Inferior parietal cortex (tissue), 1 donor: ENCODE results near the gene TAP1.
"Not testable (repeated sequence)": the region's sequence is repeated elsewhere in the genome, so short reads cannot be mapped to it uniquely, and the experiment has no call there.

Experiments
- DNase-seq: peaks from one replicate; pipeline ENCODE4 v3.0.0-alpha.2; 2016; ENCODE audit errors: extremely low spot score

TAP1 gene, protein sequence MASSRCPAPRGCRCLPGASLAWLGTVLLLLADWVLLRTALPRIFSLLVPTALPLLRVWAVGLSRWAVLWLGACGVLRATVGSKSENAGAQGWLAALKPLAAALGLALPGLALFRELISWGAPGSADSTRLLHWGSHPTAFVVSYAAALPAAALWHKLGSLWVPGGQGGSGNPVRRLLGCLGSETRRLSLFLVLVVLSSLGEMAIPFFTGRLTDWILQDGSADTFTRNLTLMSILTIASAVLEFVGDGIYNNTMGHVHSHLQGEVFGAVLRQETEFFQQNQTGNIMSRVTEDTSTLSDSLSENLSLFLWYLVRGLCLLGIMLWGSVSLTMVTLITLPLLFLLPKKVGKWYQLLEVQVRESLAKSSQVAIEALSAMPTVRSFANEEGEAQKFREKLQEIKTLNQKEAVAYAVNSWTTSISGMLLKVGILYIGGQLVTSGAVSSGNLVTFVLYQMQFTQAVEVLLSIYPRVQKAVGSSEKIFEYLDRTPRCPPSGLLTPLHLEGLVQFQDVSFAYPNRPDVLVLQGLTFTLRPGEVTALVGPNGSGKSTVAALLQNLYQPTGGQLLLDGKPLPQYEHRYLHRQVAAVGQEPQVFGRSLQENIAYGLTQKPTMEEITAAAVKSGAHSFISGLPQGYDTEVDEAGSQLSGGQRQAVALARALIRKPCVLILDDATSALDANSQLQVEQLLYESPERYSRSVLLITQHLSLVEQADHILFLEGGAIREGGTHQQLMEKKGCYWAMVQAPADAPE

GRCh38 chr6:32853541-32854375 is at the start of gene TAP1, which contains the start of gene PSMB9:
TSS of gene TAP1 (minus strand) at chr6:32853704. CDS start at chr6:32853636, 68 bp downstream.
TSS of gene PSMB9 (plus strand) at chr6:32854192. CDS start at chr6:32854230, 38 bp downstream.
- peak; percentile 93 for DNase-seq

DNA sequence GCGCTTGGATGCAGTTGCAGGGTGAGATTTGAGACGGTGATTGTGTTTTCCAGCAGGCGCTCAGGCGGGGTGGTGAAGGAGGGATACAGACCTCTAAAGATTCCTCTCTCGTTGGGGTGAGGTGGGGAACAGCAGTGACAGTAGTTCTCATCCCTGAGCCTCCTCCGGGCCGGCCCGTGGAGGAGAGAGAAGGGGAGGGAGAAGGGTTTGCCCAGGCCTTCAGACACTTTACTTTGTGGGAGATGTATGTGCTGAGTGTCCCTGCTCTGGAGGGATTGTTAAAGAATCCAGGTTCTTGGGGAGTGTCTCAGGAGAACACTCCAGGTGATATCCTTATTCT is 41.5 kb upstream of the TAP1 start:
- no peak for DNase-seq

GRCh38 chr6:32894085-32895005 is 40.8 kb upstream of the TAP1 start:
- DNase-seq = peak; percentile 93

GRCh38 chr6:32890831-32891230 is 37.3 kb upstream of the TAP1 start:
- DNase-seq = no peak

GRCh38 chr6:32889533-32889932 is 36.0 kb upstream of the TAP1 start:
- no peak for DNase-seq

DNA sequence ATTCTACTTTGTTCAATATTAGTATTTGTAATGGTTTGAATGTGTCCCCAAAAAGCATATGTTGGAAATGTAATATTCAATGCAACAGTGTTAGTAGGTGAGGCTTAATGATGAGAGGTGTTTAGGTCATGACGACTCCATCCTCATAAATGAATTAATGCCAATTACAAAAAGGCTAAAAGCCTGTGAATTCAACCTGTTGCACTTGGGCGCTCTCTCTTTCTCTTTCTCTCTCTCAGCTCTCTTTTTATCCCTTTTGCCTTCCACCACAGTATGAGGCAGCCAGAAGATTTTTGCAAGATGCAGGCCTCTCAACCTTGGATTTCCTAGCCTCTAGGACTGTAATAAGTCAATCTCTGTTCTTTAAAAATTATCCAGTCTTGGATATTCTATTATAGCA is 35.1 kb upstream of the TAP1 start:
- DNase-seq = no peak

GRCh38 chr6:32887616-32888015 is 34.1 kb upstream of the TAP1 start:
- no peak for DNase-seq

DNA sequence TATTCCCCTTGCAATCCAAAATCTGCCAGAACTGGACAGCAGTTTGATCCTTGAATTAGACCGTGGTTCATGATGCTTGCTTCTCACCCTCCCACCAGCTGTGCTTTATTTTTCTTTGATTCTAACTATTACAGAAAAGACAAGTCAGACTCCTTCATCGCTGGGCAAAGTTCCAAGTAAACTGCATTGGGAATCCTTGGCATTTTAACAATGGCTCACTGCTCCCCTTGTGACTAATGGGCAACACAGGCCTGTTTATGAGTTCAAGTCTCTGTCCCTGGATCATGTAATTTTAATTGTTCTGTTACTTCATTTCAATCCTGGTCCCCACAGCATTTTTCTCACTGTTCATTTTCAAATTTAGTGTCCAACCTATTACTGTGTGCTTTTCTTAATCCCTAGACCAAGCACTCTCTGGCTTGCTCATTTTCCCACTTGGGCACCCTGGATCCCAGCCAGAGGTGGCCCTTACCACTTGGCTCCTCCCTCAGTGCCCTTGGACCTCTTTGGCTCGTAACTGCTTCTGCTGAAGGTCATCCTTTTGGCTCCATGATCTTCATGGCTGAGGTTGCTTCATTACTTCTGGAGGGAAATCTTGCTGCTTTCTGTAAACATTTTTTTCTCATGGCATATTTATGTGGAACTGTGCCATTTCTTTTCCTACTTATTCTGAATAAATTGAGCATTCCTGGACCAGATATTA is 33.3 kb upstream of the TAP1 start:
- DNase-seq = no peak

DNA sequence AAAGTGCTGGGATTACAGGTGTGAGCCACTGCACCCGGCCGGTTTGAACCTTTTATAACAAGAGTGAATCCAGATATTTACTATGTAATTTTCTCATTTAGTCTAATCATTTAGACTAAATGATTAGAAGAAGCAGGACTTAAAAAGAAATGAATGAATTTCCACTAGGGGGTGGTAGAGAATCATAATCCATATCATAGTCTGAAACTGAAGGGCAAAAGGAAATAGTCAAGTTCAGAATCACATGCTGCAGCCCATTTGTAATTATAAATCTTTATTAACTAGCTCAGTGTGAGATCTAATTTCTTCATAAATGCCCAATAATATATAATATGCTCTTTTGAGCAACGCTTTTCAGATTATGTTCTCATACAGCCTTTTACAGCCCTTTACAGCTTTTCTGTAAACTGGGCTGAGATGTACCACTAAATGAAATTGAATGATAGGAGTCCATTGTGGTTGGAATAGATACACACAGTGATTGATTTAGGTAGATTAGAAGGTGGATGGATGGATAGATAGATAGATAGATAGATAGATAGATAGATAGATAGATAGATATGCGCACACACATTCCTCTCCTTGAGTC is 32.3 kb upstream of the TAP1 start:
- peak; percentile 93 for DNase-seq

DNA sequence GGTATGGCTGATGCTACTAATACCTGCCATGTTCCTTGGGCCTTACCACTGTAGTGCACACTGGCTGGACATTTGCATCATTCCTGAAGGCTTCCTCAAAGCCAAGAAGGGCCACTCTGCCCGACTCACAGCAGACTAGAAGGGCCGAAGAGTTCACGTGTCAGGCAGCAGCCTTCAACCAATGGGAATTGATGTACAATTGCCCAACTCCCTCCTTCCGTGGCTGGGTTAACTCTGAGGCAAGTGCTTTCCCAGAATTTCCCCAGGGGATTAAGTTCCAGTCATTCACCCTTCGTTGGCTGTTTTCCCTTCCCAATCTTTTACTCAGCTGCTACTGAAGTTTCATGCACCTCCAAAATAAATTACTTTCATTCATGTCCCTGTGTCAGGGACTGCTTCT is 30.3 kb upstream of the TAP1 start:
- DNase-seq = no peak

- DNase-seq = no peak
Observed at GRCh38 chr6:32882879-32883250, 29.4 kb upstream of the TAP1 start.

DNA sequence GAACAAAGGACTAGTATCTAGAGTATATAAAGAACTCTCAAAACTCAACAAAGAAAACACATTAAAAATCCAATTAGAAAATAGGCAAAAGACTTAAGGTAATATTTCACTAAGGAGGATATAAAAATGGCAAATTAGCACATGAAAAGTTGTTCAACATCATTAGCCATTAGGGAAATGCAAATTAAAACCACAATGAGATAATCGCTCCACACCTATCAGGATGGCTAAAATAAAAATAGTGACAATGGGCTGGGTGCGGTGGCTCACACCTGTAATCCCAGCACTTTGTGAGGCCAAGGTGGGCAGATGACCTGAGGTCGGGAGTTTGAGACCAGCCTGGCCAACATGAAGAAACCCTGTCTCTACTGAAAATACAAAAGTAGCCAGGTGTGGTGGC is 27.5 kb upstream of the TAP1 start:
- not testable (repeated sequence) for DNase-seq

- no peak for DNase-seq
Observed at GRCh38 chr6:32879691-32880090, 26.2 kb upstream of the TAP1 start.

- DNase-seq = no peak
Observed at GRCh38 chr6:32876603-32877002, 23.1 kb upstream of the TAP1 start.

DNA sequence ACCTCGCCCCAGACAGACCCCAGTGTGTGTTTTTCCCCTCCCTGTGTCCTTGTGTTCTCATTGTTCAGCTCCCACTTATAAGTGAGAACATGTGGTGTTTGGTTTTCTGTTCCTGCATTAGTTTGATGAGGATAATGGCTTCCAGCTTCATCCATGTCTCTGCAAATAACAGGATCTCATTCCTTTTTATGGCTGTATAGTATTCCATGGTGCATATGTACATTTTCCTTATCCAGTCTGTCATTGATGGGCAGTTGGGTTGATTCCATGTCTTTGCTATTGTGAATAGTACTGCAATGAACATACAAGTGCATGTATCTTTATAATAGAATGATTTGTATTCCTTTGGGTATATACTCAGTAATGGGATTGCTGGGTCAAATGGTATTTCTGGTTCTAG is 20.4 kb upstream of the TAP1 start:
- DNase-seq = not testable (repeated sequence)

GRCh38 chr6:32868257-32868788 is 14.8 kb upstream of the TAP1 start:
- peak; percentile 97 for DNase-seq

DNA sequence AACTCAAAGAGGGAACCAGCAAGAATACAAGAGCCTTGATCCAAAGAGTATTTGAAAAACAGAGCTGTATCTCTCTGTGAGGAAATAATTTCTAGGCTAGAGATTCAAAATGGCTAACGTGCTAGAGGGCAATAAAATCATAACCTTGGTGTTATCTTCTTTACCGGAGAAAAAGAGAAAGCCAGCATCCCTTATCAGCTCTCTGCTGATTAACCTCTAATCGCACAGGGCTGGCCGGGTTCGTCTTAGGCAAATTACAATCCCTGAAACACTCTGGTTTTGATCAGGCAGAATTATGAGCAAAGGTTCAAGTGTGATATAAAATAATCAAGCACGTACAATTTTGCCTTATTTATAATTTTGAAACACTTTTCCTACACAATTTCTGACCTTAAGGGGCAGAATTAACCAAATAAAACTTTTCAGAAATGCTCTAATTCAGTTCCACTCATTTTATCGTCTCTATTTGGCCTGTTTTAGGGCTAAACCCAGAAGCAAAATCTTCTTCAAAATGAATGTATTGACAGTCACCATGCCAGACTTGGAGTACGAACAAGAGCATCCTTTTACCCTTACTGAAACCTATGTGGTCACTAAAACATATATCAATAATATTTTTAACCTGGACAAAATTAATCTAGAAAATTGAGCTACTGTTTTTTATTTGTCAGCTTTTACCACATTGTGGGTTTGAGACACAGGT is 14.2 kb upstream of the TAP1 start:
- DNase-seq = no peak

DNA sequence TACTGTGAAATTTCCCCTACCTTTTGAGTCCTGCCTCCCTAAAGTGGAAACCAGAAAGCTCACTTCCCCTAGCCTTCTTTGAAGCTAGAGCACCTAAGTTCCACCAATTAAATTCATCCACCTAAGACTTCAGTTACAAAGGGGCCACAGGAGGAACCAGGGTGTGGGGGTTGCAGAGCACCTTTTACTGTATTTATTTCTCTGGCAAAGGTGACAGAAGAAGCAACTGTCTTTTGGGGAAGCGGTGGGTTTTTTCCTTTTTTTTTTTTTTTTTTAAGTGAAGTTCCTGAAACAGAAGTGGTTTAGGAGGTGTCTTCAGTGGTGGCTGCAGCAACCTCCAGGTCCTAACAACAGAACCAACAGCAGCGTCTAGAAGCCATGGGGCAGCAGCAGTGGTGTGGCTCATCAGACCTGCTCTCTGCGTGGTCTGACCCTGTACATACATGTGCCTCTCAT is 13.5 kb upstream of the TAP1 start:
- no peak for DNase-seq
